ENCODE measurements around the gene NCCRP1. TPM values are rescaled to one million over a fixed set of nuclear protein-coding genes. Genes with fewer than 3 reads are reported as not detected.

Gene NCCRP1
- total and polyA plus RNA-seq, 2 donors (not counting 1 experiment from before 2014, with no cell fraction given): not detected

GRCh38 chr19:39154100-39154628, 42.6 kb upstream of the NCCRP1 start:
- H4K20me1 ChIP-seq (ENCODE audit: control insufficient read depth, extremely low read depth, insufficient read depth, low read length): no peaks in the 10 kb centered on the region
- peaks cover 38% of the 10 kb centered on the region for H3K79me2 ChIP-seq (ENCODE audit: control insufficient read depth, insufficient read depth, low read length)
- H3K27me3 ChIP-seq (ENCODE audit: control insufficient read depth, insufficient read depth, low read length): no peaks in the 10 kb centered on the region
- no peak overlapping the region for H3K4me2 ChIP-seq (ENCODE audit: extremely low read depth, insufficient read depth, low read length)
- no peaks in the 10 kb centered on the region for H3K4me1 ChIP-seq (ENCODE audit: control insufficient read depth, extremely low read depth, insufficient read depth, low read length)
- H3K27ac ChIP-seq (ENCODE audit: insufficient read depth, low read length): no peak overlapping the region
- TF ChIP-seq EZH2 (IDR thresholded peaks at IDR 0.05; ENCODE audit: low read length, missing control alignments) (no peak), CTCF (conservative IDR thresholded peaks at IDR 0.05 in 1 of 2, IDR thresholded peaks at IDR 0.05 in 1 of 2; ENCODE audit: low read depth in 1 of 2, low read length in 2 of 2) (no peak)
- no peaks in the 10 kb centered on the region for H3K9me3 ChIP-seq (ENCODE audit: control insufficient read depth, insufficient read depth, low read depth, low read length)
- H3K9ac ChIP-seq (ENCODE audit: insufficient read depth, low read length): no peak overlapping the region
- no peak for DNase-seq (ENCODE audit: low read depth in 2 of 2)
- no peak overlapping the region for H3K4me3 ChIP-seq (replicated peaks in 1 of 4; ENCODE audit: control extremely low read depth in 1 of 4, insufficient read depth in 1 of 4, low read depth in 3 of 4, low read length in 4 of 4)
- no peak overlapping the region for H2AFZ ChIP-seq (ENCODE audit: low read length)
- H3K36me3 ChIP-seq (ENCODE audit: control insufficient read depth, insufficient read depth, low read length): no peaks in the 10 kb centered on the region

GRCh38 chr19:39154629-39155100, 42.1 kb upstream of the NCCRP1 start:
- Histone ChIP-seq H2AFZ (ENCODE audit: low read length) (no peak overlapping the region), H3K27me3 (ENCODE audit: control insufficient read depth, insufficient read depth, low read length) (no peaks in the 10 kb centered on the region), H3K36me3 (ENCODE audit: control insufficient read depth, insufficient read depth, low read length) (no peaks in the 10 kb centered on the region), H3K4me3 (replicated peaks in 1 of 4; ENCODE audit: control extremely low read depth in 1 of 4, insufficient read depth in 1 of 4, low read depth in 3 of 4, low read length in 4 of 4) (no peak overlapping the region), H3K79me2 (ENCODE audit: control insufficient read depth, insufficient read depth, low read length) (peaks cover 36% of the 10 kb centered on the region), H3K9ac (ENCODE audit: insufficient read depth, low read length) (no peak overlapping the region), H3K27ac (ENCODE audit: insufficient read depth, low read length) (no peak overlapping the region), H3K4me1 (ENCODE audit: control insufficient read depth, extremely low read depth, insufficient read depth, low read length) (no peaks in the 10 kb centered on the region), H3K4me2 (ENCODE audit: extremely low read depth, insufficient read depth, low read length) (no peak overlapping the region), H3K9me3 (ENCODE audit: control insufficient read depth, insufficient read depth, low read depth, low read length) (no peaks in the 10 kb centered on the region), H4K20me1 (ENCODE audit: control insufficient read depth, extremely low read depth, insufficient read depth, low read length) (no peaks in the 10 kb centered on the region)
- TF ChIP-seq EZH2 (IDR thresholded peaks at IDR 0.05; ENCODE audit: low read length, missing control alignments) (no peak), CTCF (conservative IDR thresholded peaks at IDR 0.05 in 1 of 2, IDR thresholded peaks at IDR 0.05 in 1 of 2; ENCODE audit: low read depth in 1 of 2, low read length in 2 of 2) (no peak)
- no peak for DNase-seq (ENCODE audit: low read depth in 2 of 2)

GRCh38 chr19:39155114-39155700, 41.6 kb upstream of the NCCRP1 start:
- H3K4me3 ChIP-seq (replicated peaks in 1 of 4; ENCODE audit: control extremely low read depth in 1 of 4, insufficient read depth in 1 of 4, low read depth in 3 of 4, low read length in 4 of 4): no peak overlapping the region
- no peak overlapping the region for H3K9ac ChIP-seq (ENCODE audit: insufficient read depth, low read length)
- H3K9me3 ChIP-seq (ENCODE audit: control insufficient read depth, insufficient read depth, low read depth, low read length): no peaks in the 10 kb centered on the region
- no peaks in the 10 kb centered on the region for H3K4me1 ChIP-seq (ENCODE audit: control insufficient read depth, extremely low read depth, insufficient read depth, low read length)
- H3K27me3 ChIP-seq (ENCODE audit: control insufficient read depth, insufficient read depth, low read length): no peaks in the 10 kb centered on the region
- H4K20me1 ChIP-seq (ENCODE audit: control insufficient read depth, extremely low read depth, insufficient read depth, low read length): no peaks in the 10 kb centered on the region
- peaks cover 35% of the 10 kb centered on the region for H3K79me2 ChIP-seq (ENCODE audit: control insufficient read depth, insufficient read depth, low read length)
- no peak overlapping the region for H2AFZ ChIP-seq (ENCODE audit: low read length)
- DNase-seq (ENCODE audit: low read depth in 2 of 2): no peak
- H3K27ac ChIP-seq (ENCODE audit: insufficient read depth, low read length): no peak overlapping the region
- TF ChIP-seq CTCF (conservative IDR thresholded peaks at IDR 0.05 in 1 of 2, IDR thresholded peaks at IDR 0.05 in 1 of 2; ENCODE audit: low read depth in 1 of 2, low read length in 2 of 2) (no peak), EZH2 (IDR thresholded peaks at IDR 0.05; ENCODE audit: low read length, missing control alignments) (no peak)
- peaks cover 2% of the 10 kb centered on the region for H3K36me3 ChIP-seq (ENCODE audit: control insufficient read depth, insufficient read depth, low read length)
- H3K4me2 ChIP-seq (ENCODE audit: extremely low read depth, insufficient read depth, low read length): no peak overlapping the region
